HG02943 (cell line): ENCODE data around the gene CDH4.

Source experiments
- ATAC-seq: cut with Tn5 transposase; IDR thresholded peaks from one replicate; pipeline ENCODE4 v1.9.1; 2021; ENCODE audit warnings: mild to moderate bottlenecking, low read depth, moderate library complexity; ENCODE audit not compliant: unreplicated experiment

The CDH4 gene

GRCh38 chr20:61919239-61919638 is 667.2 kb downstream of the CDH4 start:
- no peak for ATAC-seq

GRCh38 chr20:61919675-61920365 is 667.8 kb downstream of the CDH4 start:
- no peak for ATAC-seq

GRCh38 chr20:61922411-61922810 is 670.4 kb downstream of the CDH4 start:
- ATAC-seq: no peak

GRCh38 chr20:61922936-61923335 is 670.9 kb downstream of the CDH4 start:
- ATAC-seq: no peak

- no peak for ATAC-seq
Measured at GRCh38 chr20:61923371-61924166, 671.5 kb downstream of the CDH4 start.

GRCh38 chr20:61924211-61924857 is 672.3 kb downstream of the CDH4 start:
- ATAC-seq: no peak

GRCh38 chr20:61924858-61925554 is 672.9 kb downstream of the CDH4 start:
- no peak for ATAC-seq

GRCh38 chr20:61925555-61926252 is 673.6 kb downstream of the CDH4 start:
- no peak for ATAC-seq

GRCh38 chr20:61926253-61926613 is 674.2 kb downstream of the CDH4 start:
- no peak for ATAC-seq

GRCh38 chr20:61926796-61927192 is 674.7 kb downstream of the CDH4 start:
- ATAC-seq: no peak

- ATAC-seq: no peak
Measured at GRCh38 chr20:61927193-61927825, 675.2 kb downstream of the CDH4 start.

- ATAC-seq: no peak
Measured at GRCh38 chr20:61927826-61928541, 675.9 kb downstream of the CDH4 start.

GRCh38 chr20:61929561-61929960 is 677.5 kb downstream of the CDH4 start:
- no peak for ATAC-seq

GRCh38 chr20:61929971-61930666 is 678.1 kb downstream of the CDH4 start:
- no peak for ATAC-seq

GRCh38 chr20:61930776-61931475 is 678.9 kb downstream of the CDH4 start:
- ATAC-seq: no peak

- ATAC-seq: no peak
Measured at GRCh38 chr20:61931476-61932198, 679.6 kb downstream of the CDH4 start.

GRCh38 chr20:61932199-61932592 is 680.1 kb downstream of the CDH4 start:
- no peak for ATAC-seq
